ENCODE measurements around the gene TUBB8B.
"Not testable (repeated sequence)": the region's sequence is repeated elsewhere in the genome, so short reads cannot be mapped to it uniquely, and the experiment has no call there.

TUBB8B gene

GRCh38 chr18:82626-83209 lies 33.3 kb upstream of the TUBB8B start:
- H3K27ac ChIP-seq; H3K9me3 ChIP-seq (ENCODE audit: severe bottlenecking); H3K27me3 ChIP-seq (ENCODE audit: insufficient read depth, low read depth, severe bottlenecking); H3K4me3 ChIP-seq (ENCODE audit: low read depth, low read length); H3K36me3 ChIP-seq: not testable (repeated sequence)
- TF ChIP-seq CTCF (IDR thresholded peaks at IDR 0.05; ENCODE audit: low read depth, low read length), result peak; percentile 46
- DNase-seq, result peak; percentile 36

- not testable (repeated sequence) for H3K27me3 ChIP-seq (ENCODE audit: insufficient read depth, low read depth, severe bottlenecking); H3K36me3 ChIP-seq; DNase-seq
Measured at GRCh38 chr18:80881-81280, 31.5 kb upstream of the TUBB8B start.

GRCh38 chr18:80202-80601 lies 30.8 kb upstream of the TUBB8B start:
- not testable (repeated sequence) for H3K4me3 ChIP-seq (ENCODE audit: low read depth, low read length); DNase-seq; H3K27ac ChIP-seq; H3K36me3 ChIP-seq; H3K27me3 ChIP-seq (ENCODE audit: insufficient read depth, low read depth, severe bottlenecking); H3K9me3 ChIP-seq (ENCODE audit: severe bottlenecking)

More at GRCh38 chr18:80881-81280, 31.5 kb upstream of the TUBB8B start:
- H3K27ac ChIP-seq; H3K9me3 ChIP-seq (ENCODE audit: severe bottlenecking); H3K4me3 ChIP-seq (ENCODE audit: low read depth, low read length): not testable (repeated sequence)

GRCh38 chr18:75525-76160 lies 26.2 kb upstream of the TUBB8B start:
- H3K4me3 ChIP-seq (ENCODE audit: low read depth, low read length), result peak overlapping the region; percentile 12
- not testable (repeated sequence) for DNase-seq; H3K9me3 ChIP-seq (ENCODE audit: severe bottlenecking)

GRCh38 chr18:73181-73777 lies 23.9 kb upstream of the TUBB8B start:
- not testable (repeated sequence) for H3K27me3 ChIP-seq (ENCODE audit: insufficient read depth, low read depth, severe bottlenecking); H3K9me3 ChIP-seq (ENCODE audit: severe bottlenecking); H3K27ac ChIP-seq; H3K36me3 ChIP-seq
- peak overlapping the region; percentile 44 for H3K4me3 ChIP-seq (ENCODE audit: low read depth, low read length)
- peak; percentile 27; the same call in 1 of the 2 replicates for TF ChIP-seq CTCF (IDR thresholded peaks at IDR 0.05; ENCODE audit: low read depth, low read length)
- DNase-seq, result peak; percentile 35

More at GRCh38 chr18:75525-76160, 26.2 kb upstream of the TUBB8B start:
- H3K27me3 ChIP-seq (ENCODE audit: insufficient read depth, low read depth, severe bottlenecking); H3K36me3 ChIP-seq; H3K27ac ChIP-seq: not testable (repeated sequence)

GRCh38 chr18:67701-68100 lies 18.3 kb upstream of the TUBB8B start:
- not testable (repeated sequence) for H3K27ac ChIP-seq; H3K36me3 ChIP-seq; H3K4me3 ChIP-seq (ENCODE audit: low read depth, low read length); H3K27me3 ChIP-seq (ENCODE audit: insufficient read depth, low read depth, severe bottlenecking); H3K9me3 ChIP-seq (ENCODE audit: severe bottlenecking); DNase-seq

- not testable (repeated sequence) for H3K9me3 ChIP-seq (ENCODE audit: severe bottlenecking); H3K27me3 ChIP-seq (ENCODE audit: insufficient read depth, low read depth, severe bottlenecking); H3K36me3 ChIP-seq; H3K4me3 ChIP-seq (ENCODE audit: low read depth, low read length); DNase-seq; H3K27ac ChIP-seq
Measured at GRCh38 chr18:64279-64678, 14.9 kb upstream of the TUBB8B start.

GRCh38 chr18:63656-64055 lies 14.2 kb upstream of the TUBB8B start:
- H3K36me3 ChIP-seq; H3K27ac ChIP-seq; H3K9me3 ChIP-seq (ENCODE audit: severe bottlenecking); H3K27me3 ChIP-seq (ENCODE audit: insufficient read depth, low read depth, severe bottlenecking); H3K4me3 ChIP-seq (ENCODE audit: low read depth, low read length); DNase-seq: not testable (repeated sequence)

- H3K4me3 ChIP-seq (ENCODE audit: low read depth, low read length); H3K27me3 ChIP-seq (ENCODE audit: insufficient read depth, low read depth, severe bottlenecking); DNase-seq; H3K9me3 ChIP-seq (ENCODE audit: severe bottlenecking); H3K36me3 ChIP-seq; H3K27ac ChIP-seq: not testable (repeated sequence)
Measured at GRCh38 chr18:54388-54787, 5.0 kb upstream of the TUBB8B start.

- not testable (repeated sequence) for DNase-seq; H3K27ac ChIP-seq; H3K9me3 ChIP-seq (ENCODE audit: severe bottlenecking); H3K36me3 ChIP-seq; H3K4me3 ChIP-seq (ENCODE audit: low read depth, low read length); H3K27me3 ChIP-seq (ENCODE audit: insufficient read depth, low read depth, severe bottlenecking)
Measured at GRCh38 chr18:48696-49095, 719 bp downstream of the TUBB8B start.

GRCh38 chr18:13177-13576 lies 36.2 kb downstream of the TUBB8B start:
- not testable (repeated sequence) for H3K27ac ChIP-seq; H3K9me3 ChIP-seq (ENCODE audit: severe bottlenecking); DNase-seq; H3K36me3 ChIP-seq; H3K4me3 ChIP-seq (ENCODE audit: low read depth, low read length); H3K27me3 ChIP-seq (ENCODE audit: insufficient read depth, low read depth, severe bottlenecking)

GRCh38 chr18:12773-13172 lies 36.6 kb downstream of the TUBB8B start:
- not testable (repeated sequence) for DNase-seq; H3K36me3 ChIP-seq; H3K27me3 ChIP-seq (ENCODE audit: insufficient read depth, low read depth, severe bottlenecking); H3K27ac ChIP-seq; H3K4me3 ChIP-seq (ENCODE audit: low read depth, low read length); H3K9me3 ChIP-seq (ENCODE audit: severe bottlenecking)
